GM12878 (cell line): ENCODE data around the gene HDAC8. TPM values are rescaled to one million over a fixed set of nuclear protein-coding genes. Genes with fewer than 3 reads are reported as not detected.

Experiments used
- ATAC-seq: fragments of 200-7000 bp; cut with Tn5 transposase; 3 replicates; pipeline ENCODE4 v1.9.1; 2020; ENCODE audit warnings: mild to moderate bottlenecking, moderate library complexity
- BruUV-seq: library from RNA; stranded (reverse); fragments of 400-500 nt; replicated peaks from 2 replicates; lab custom pipeline; 2021; lab: Mats Ljungman, UMichigan
- CTCF ChIA-PET: fragments of 300-600 bp; sonication (Branson Sonifier 250); formaldehyde crosslinking; extraction: SDS; loops from one replicate; lab custom pipeline; 2021; ENCODE audit warnings: inconsistent platforms; lab: Yijun Ruan, JAX
- POLR2A ChIA-PET: fragments of 350-600 bp; formaldehyde crosslinking; extraction: SDS; loops from one replicate; lab custom pipeline; 2021; ENCODE audit warnings: inconsistent platforms; lab: Charles Lee
- RAD21 ChIA-PET: fragments of 300-600 bp; sonication (Branson Sonifier 250); formaldehyde crosslinking; loops from one replicate; lab custom pipeline; 2023; ENCODE audit warnings: antibody characterized with exemption; ENCODE audit not compliant: unreplicated experiment; lab: Charles Lee
- SMC1A ChIA-PET: fragments of 300-600 bp; sonication (Branson Sonifier 250); formaldehyde crosslinking; loops from one replicate; lab custom pipeline; 2023; ENCODE audit not compliant: unreplicated experiment, uncharacterized antibody; lab: Charles Lee
- DNase-seq: peaks from one replicate; pipeline ENCODE4 v3.0.0-alpha.2; 2011; ENCODE audit warnings: low read depth, low spot score
- FAIRE-seq: peaks from 3 replicates; lab custom pipeline; 2011; peaks lifted over from hg19 to GRCh38; lab: Jason Lieb, UNC
- H2AFZ ChIP-seq: 2 replicates; pipeline ENCODE4 v1.6.0; 2011; ENCODE audit warnings: low read depth, low read length, control low read depth; ENCODE audit not compliant: control insufficient read depth
- H3K27ac ChIP-seq: 2 replicates; pipeline ENCODE4 v1.5.1; 2011; ENCODE audit warnings: control low read depth; ENCODE audit not compliant: control insufficient read depth, insufficient read depth
- H3K27me3 ChIP-seq, 2 experiments: replicated peaks in 1 of 2; 2 replicates each; pipeline versions ENCODE4 v1.6.0 to v1.6.1; 2011; ENCODE audit warnings: low read length in 1 of 2; ENCODE audit not compliant: control insufficient read depth in 2 of 2, insufficient read depth in 2 of 2
- H3K36me3 ChIP-seq, 2 experiments: 2 replicates each; pipeline ENCODE4 v1.5.1; 2011; ENCODE audit warnings: low read length in 1 of 2; ENCODE audit not compliant: control insufficient read depth in 2 of 2, insufficient read depth in 2 of 2
- H3K4me1 ChIP-seq: 2 replicates; pipeline ENCODE4 v1.6.1; 2011; ENCODE audit warnings: mild to moderate bottlenecking, low read length, moderate library complexity, mixed read lengths; ENCODE audit not compliant: control insufficient read depth, insufficient read depth
- H3K4me2 ChIP-seq: 2 replicates; pipeline ENCODE4 v1.6.0; 2011; ENCODE audit warnings: control low read depth; ENCODE audit not compliant: control insufficient read depth, insufficient read depth
- H3K4me3 ChIP-seq: fragments of 200-600 bp; sonication (generic); 2 replicates; pipeline ENCODE4 v1.5.1; 2016
- H3K79me2 ChIP-seq: 2 replicates; pipeline ENCODE4 v1.6.0; 2011; ENCODE audit warnings: low read length; ENCODE audit not compliant: control insufficient read depth, insufficient read depth
- H3K9ac ChIP-seq: 2 replicates; pipeline ENCODE4 v1.8.0; 2011; ENCODE audit warnings: low read length, control low read depth, mixed read lengths; ENCODE audit not compliant: control insufficient read depth, insufficient read depth
- H3K9me3 ChIP-seq: replicated peaks from 3 replicates; pipeline ENCODE4 v1.5.1; 2011; ENCODE audit warnings: mild to moderate bottlenecking, low read length; ENCODE audit not compliant: control insufficient read depth, insufficient read depth
- H4K20me1 ChIP-seq: 2 replicates; pipeline ENCODE4 v1.6.0; 2011; ENCODE audit not compliant: control insufficient read depth, insufficient read depth
- CTCF ChIP-seq, 3 experiments: IDR thresholded peaks in 2 of 3; conservative IDR thresholded peaks in 1 of 3; 2 replicates each; pipeline ENCODE4 v1.5.1; 2011; ENCODE audit warnings: low read depth in 3 of 3, low read length in 3 of 3, mild to moderate bottlenecking in 3 of 3, control low read depth in 2 of 3, moderate library complexity in 2 of 3, inconsistent platforms in 1 of 3, mixed read lengths in 1 of 3; ENCODE audit not compliant: control insufficient read depth in 2 of 3, insufficient read depth in 1 of 3; ENCODE audit errors: extremely low read depth in 1 of 3
- MEF2B ChIP-seq: fragments of 450-650 bp; IDR thresholded peaks from 2 replicates; pipeline ENCODE4 v1.6.1; 2018; ENCODE audit warnings: mild to moderate bottlenecking, moderate library complexity; ENCODE audit not compliant: partially characterized antibody, poor library complexity, severe bottlenecking
- MXI1 ChIP-seq: fragments of 150-350 bp; IDR thresholded peaks from 2 replicates; pipeline ENCODE4 v1.6.1; 2011; ENCODE audit warnings: low read depth, mild to moderate bottlenecking, inconsistent platforms, low read length, improper control_type of control experiment
- RAD21 ChIP-seq: IDR thresholded peaks from 2 replicates; pipeline ENCODE4 v1.6.1; 2011; ENCODE audit warnings: mild to moderate bottlenecking, low read depth, low read length, moderate library complexity; ENCODE audit not compliant: insufficient read depth
- RB1 ChIP-seq: fragments of 450-650 bp; formaldehyde crosslinking; IDR thresholded peaks from 2 replicates; pipeline ENCODE4 v1.6.1; 2017; ENCODE audit warnings: mild to moderate bottlenecking, borderline replicate concordance
- RCOR1 ChIP-seq: conservative IDR thresholded peaks from 2 replicates; pipeline ENCODE4 v1.6.1; 2012; ENCODE audit warnings: low read depth, low read length, improper control_type of control experiment
- SMAD1 ChIP-seq: fragments of 450-650 bp; IDR thresholded peaks from 2 replicates; pipeline ENCODE4 v1.6.1; 2018; ENCODE audit warnings: mild to moderate bottlenecking, low read depth; ENCODE audit not compliant: partially characterized antibody
- SMC3 ChIP-seq: IDR thresholded peaks from 2 replicates; pipeline ENCODE4 v1.6.1; 2011; ENCODE audit warnings: low read length, improper control_type of control experiment, borderline replicate concordance
- WGBS: methylation state at CpG from one replicate; pipeline ENCODE4 v1.1.6; 2016; ENCODE audit warnings: low lambda C conversion rate; ENCODE audit not compliant: insufficient replicate concordance, insufficient coverage; ENCODE audit errors: missing lambda C conversion rate; 5-methylcytosine and 5-hydroxymethylcytosine counted together
- in situ Hi-C: fragments of 300-500 bp; cut with MboI; formaldehyde crosslinking; loops from 9 replicates; pipeline ENCODE4 v1.14.3; 2018; ENCODE audit warnings: mixed read lengths
- intact Hi-C: fragments of 100-400 bp; cut with micrococcal nuclease; formaldehyde crosslinking; loops from one replicate; pipeline ENCODE4 v1.14.2; 2022; ENCODE audit not compliant: unreplicated experiment
- polyA plus RNA-seq, 11 experiments: library from polyadenylated mRNA; depleted of rRNA in 4 of 11; unstranded in 6 of 11; stranded (reverse) in 5 of 11; fragments of >200 nt; fragmentation: Nextera tagmentation in 4 of 11; fragmentation: Illumina TruSeq in 1 of 11; extraction: Ambion mirVana in 4 of 11; extraction: Trizol in 1 of 11; gene quantifications; 1 replicate in 1 of 11; 2 replicates in 10 of 11; pipeline versions ENCODE4 v1.2.1 to v1.2.3, GENCODE V29; 2011 to 2016; ENCODE audit warnings: inconsistent platforms in 2 of 11, missing spikeins in 2 of 11, low read depth in 1 of 11
- total RNA-seq, 4 experiments: library from RNA; depleted of rRNA in 3 of 4; stranded (reverse); fragments of >200 nt in 3 of 4; fragmentation: Illumina TruSeq in 1 of 4; extraction: Trizol in 1 of 4; gene quantifications; 2 replicates each; pipeline versions ENCODE4 v1.2.1 to v1.2.3, GENCODE V29; 2013 to 2021

Gene HDAC8
- total and polyA plus RNA-seq, 10 of the 15 experiments (the other 5 are each of a cell fraction or from before 2014, with no cell fraction given): 18.1 to 34.7 (median 29.1) TPM

GRCh38 chrX:72540318-72540717 lies 32.3 kb downstream of the HDAC8 start:
- TF ChIP-seq CTCF (IDR thresholded peaks at IDR 0.05 in 2 of 3, conservative IDR thresholded peaks at IDR 0.05 in 1 of 3; ENCODE audit: control insufficient read depth in 2 of 3, extremely low read depth in 1 of 3, insufficient read depth in 1 of 3, low read depth in 3 of 3, low read length in 3 of 3): peak in 2 of 3 experiments; percentile 15 to 38; a peak in 1 of 6 replicates
- TF ChIP-seq SMAD1: no peak
- no peak for TF ChIP-seq MEF2B
- no peak for TF ChIP-seq RCOR1
- peak; percentile 47; the same call in 1 of the 2 replicates for TF ChIP-seq RAD21
- no peak for TF ChIP-seq MXI1
- TF ChIP-seq RB1: no peak
- peak; percentile 32; the same call in 1 of the 2 replicates for TF ChIP-seq SMC3
- intact Hi-C loops: loop anchor here (1.0 kb wide), 1 partner anchor 295 kb away; no protein-coding TSS in a partner anchor
- BruUV-seq: no TSS peak
- Histone ChIP-seq H4K20me1 (no peaks in the 10 kb centered on the region), H3K36me3 (no peaks in the 10 kb centered on the region; a peak in 1 of 4 replicates), H3K4me2 (no peak overlapping the region), H3K9me3 (no peaks in the 10 kb centered on the region), H3K27me3 (no peaks in the 10 kb centered on the region), H3K4me1 (no peaks in the 10 kb centered on the region), H2AFZ (no peak overlapping the region), H3K27ac (no peak overlapping the region), H3K4me3 (no peak overlapping the region), H3K79me2 (no peaks in the 10 kb centered on the region), H3K9ac (no peak overlapping the region)
- POLR2A ChIA-PET: interaction anchor here (0.6 kb wide), 1 partner anchor 16 kb away, joined by 5 read pairs; no protein-coding TSS in a partner anchor
- WGBS: 11% methylated on average over 5 of the region's 5 CpGs
- RAD21 ChIA-PET: interaction anchor here (0.6 to 2.6 kb wide), 11 partner anchors 41 to 1467 kb away, joined by 3 to 11 read pairs (median 4); partner anchors contain the start of gene RPS4X
- DNase-seq: no peak
- CTCF ChIA-PET: interaction anchor here (0.6 to 4.0 kb wide), 9 partner anchors 12 to 296 kb away, joined by 3 to 40 read pairs (median 6); partner anchors contain the start of gene RPS4X
- ATAC-seq: peak; percentile 79
- in situ Hi-C loops: loop anchor here (10.0 kb wide), 1 partner anchor 296 kb away; no protein-coding TSS in a partner anchor
- SMC1A ChIA-PET: interaction anchor here (0.9 to 2.3 kb wide), 6 partner anchors 9 to 296 kb away, joined by 3 to 17 read pairs (median 4); partner anchors contain the start of gene RPS4X
- FAIRE-seq: no peak
